ENCODE data around the gene C1orf232. TPM values are rescaled to one million over a fixed set of nuclear protein-coding genes. Genes with fewer than 3 reads are reported as not detected.

Gene C1orf232
- total and polyA plus RNA-seq, 2 of the 13 experiments (the other 11 are each of a cell fraction or from before 2014, with no cell fraction given) = not detected

GRCh38 chr1:26177182-26177684, 8.5 kb upstream of the C1orf232 start, which contains the start of gene CNKSR1 (continued):
- TF ChIP-seq TBX2 (CRISPR knock-in tag; IDR thresholded peaks at IDR 0.05; ENCODE audit: borderline replicate concordance) (0 out of 2 replicates have a peak, but pooled peaks have one; percentile 29), ZNF777 (CRISPR knock-in tag; IDR thresholded peaks at IDR 0.05) (peak; percentile 57; the same call in 1 of the 2 replicates), ZSCAN22 (CRISPR knock-in tag; IDR thresholded peaks at IDR 0.05) (no peak), ZNF30 (CRISPR knock-in tag; IDR thresholded peaks at IDR 0.05) (no peak), ZNF615 (CRISPR knock-in tag; IDR thresholded peaks at IDR 0.05; ENCODE audit: borderline replicate concordance) (no peak), HNRNPH1 (optimal IDR thresholded peaks at IDR 0.05; ENCODE audit: low read depth, low read length) (no peak), ZBTB38 (CRISPR knock-in tag; IDR thresholded peaks at IDR 0.05) (peak; percentile 44; the same call in 1 of the 2 replicates), ZNF101 (CRISPR knock-in tag; IDR thresholded peaks at IDR 0.05; ENCODE audit: borderline replicate concordance, low read depth) (no peak), HMGXB4 (CRISPR knock-in tag; IDR thresholded peaks at IDR 0.05; ENCODE audit: borderline replicate concordance in 1 of 2, low read depth in 1 of 2) (0 out of 4 replicates have a peak, but pooled peaks have one; percentile 27 to 42), ZNF530 (CRISPR knock-in tag; IDR thresholded peaks at IDR 0.05; ENCODE audit: low read depth) (no peak), MNT (IDR thresholded peaks at IDR 0.05) (no peak), GZF1 (CRISPR knock-in tag; IDR thresholded peaks at IDR 0.05) (no peak), ZNF367 (CRISPR knock-in tag; IDR thresholded peaks at IDR 0.05; ENCODE audit: borderline replicate concordance) (no peak), MATR3 (CRISPR knock-in tag; IDR thresholded peaks at IDR 0.05) (no peak), ZNF879 (CRISPR knock-in tag; IDR thresholded peaks at IDR 0.05) (no peak), ZNF224 (CRISPR knock-in tag; IDR thresholded peaks at IDR 0.05) (no peak), ZNF557 (CRISPR knock-in tag; IDR thresholded peaks at IDR 0.05) (no peak), SNRNP70 (IDR thresholded peaks at IDR 0.05; ENCODE audit: low read depth, low read length) (no peak), FOXP4 (CRISPR knock-in tag; IDR thresholded peaks at IDR 0.05) (no peak), FOXA3 (CRISPR knock-in tag; IDR thresholded peaks at IDR 0.05) (peak; percentile 12; the same call in 1 of the 2 replicates), TIGD3 (CRISPR knock-in tag; IDR thresholded peaks at IDR 0.05; ENCODE audit: borderline replicate concordance) (no peak), ZNF251 (CRISPR knock-in tag; IDR thresholded peaks at IDR 0.05) (no peak)

Data from HepG2 (cell line).